CD4-positive, alpha-beta memory T cell (primary cell): ENCODE data around the gene CENPS. TPM values are rescaled to one million over a fixed set of nuclear protein-coding genes. Genes with fewer than 3 reads are reported as not detected.

ENCODE experiments used
- CTCF ChIA-PET: fragments of 350-600 bp; sonication (Branson Sonifier 250); formaldehyde crosslinking; loops from one replicate; lab custom pipeline; 2021; ENCODE audit warnings: inconsistent platforms; ENCODE audit not compliant: partially characterized antibody; lab: Charles Lee
- POLR2A ChIA-PET: fragments of 350-600 bp; sonication (Branson Sonifier 250); formaldehyde crosslinking; loops from one replicate; lab custom pipeline; 2021; ENCODE audit not compliant: partially characterized antibody; lab: Charles Lee
- DNase-seq, 5 donors: peaks; one replicate each; pipeline versions ENCODE4 v3.0.0 to v3.0.0-alpha.2; 2020 to 2022; ENCODE audit warnings: mixed read lengths in 1 of 5
- H3K27ac ChIP-seq: one replicate; pipeline ENCODE4 v1.7.0; 2013; ENCODE audit warnings: low read depth, low read length
- H3K27me3 ChIP-seq: 2 replicates; pipeline ENCODE4 v1.7.0; 2013; ENCODE audit warnings: mild to moderate bottlenecking, low read length, moderate library complexity; ENCODE audit not compliant: insufficient read depth
- H3K36me3 ChIP-seq: 2 replicates; pipeline ENCODE4 v1.7.0; 2013; ENCODE audit warnings: mild to moderate bottlenecking, low read length, moderate library complexity; ENCODE audit not compliant: insufficient read depth
- H3K4me1 ChIP-seq: 2 replicates; pipeline ENCODE4 v1.7.0; 2013; ENCODE audit warnings: mild to moderate bottlenecking, low read length, moderate library complexity; ENCODE audit not compliant: insufficient read depth
- H3K4me3 ChIP-seq, 2 donors: one replicate each; pipeline ENCODE4 v1.7.0; 2013; ENCODE audit warnings: low read length in 2 of 2, mild to moderate bottlenecking in 1 of 2
- H3K9me3 ChIP-seq, 2 donors: one replicate each; pipeline ENCODE4 v1.7.0; 2013; ENCODE audit warnings: low read length in 2 of 2, control low read depth in 1 of 2; ENCODE audit not compliant: control insufficient read depth in 1 of 2
- H3K27ac Mint-ChIP-seq, 7 donors: one replicate each; pipeline ENCODE4 v1.8.0; 2020 to 2021; ENCODE audit warnings: mixed read lengths in 7 of 7, mild to moderate bottlenecking in 6 of 7, inconsistent platforms in 3 of 7, moderate library complexity in 3 of 7
- H3K27me3 Mint-ChIP-seq, 2 donors: one replicate each; pipeline ENCODE4 v1.8.0; 2020 to 2021; ENCODE audit warnings: mixed read lengths in 2 of 2
- H3K36me3 Mint-ChIP-seq, 2 donors: one replicate each; pipeline ENCODE4 v1.8.0; 2020 to 2021; ENCODE audit warnings: mixed read lengths in 2 of 2, inconsistent platforms in 1 of 2, mild to moderate bottlenecking in 1 of 2
- H3K4me1 Mint-ChIP-seq, 4 donors: one replicate each; pipeline ENCODE4 v1.8.0; 2020 to 2021; ENCODE audit warnings: mixed read lengths in 4 of 4, mild to moderate bottlenecking in 1 of 4
- H3K4me3 Mint-ChIP-seq, 8 donors: one replicate each; pipeline ENCODE4 v1.8.0; 2020 to 2021; ENCODE audit warnings: mixed read lengths in 8 of 8, mild to moderate bottlenecking in 7 of 8, moderate library complexity in 6 of 8, inconsistent platforms in 3 of 8
- H3K9me3 Mint-ChIP-seq, 8 donors: one replicate each; pipeline ENCODE4 v1.8.0; 2020 to 2021; ENCODE audit warnings: mixed read lengths in 8 of 8, mild to moderate bottlenecking in 5 of 8, inconsistent platforms in 3 of 8, moderate library complexity in 1 of 8
- intact Hi-C: fragments of 100-400 bp; cut with micrococcal nuclease; formaldehyde crosslinking; loops from one replicate; pipeline ENCODE4 v1.15.1; 2023
- polyA plus RNA-seq, 2 donors: library from polyadenylated mRNA; unstranded; fragments of 300-500 nt; fragmentation: Illumina TruSeq; gene quantifications; one replicate each; pipeline ENCODE4 v1.2.3, GENCODE V29; 2021
- total RNA-seq, 2 experiments: library from RNA; stranded (reverse); gene quantifications; one replicate each; pipeline ENCODE4 v1.2.3, GENCODE V29; 2021

The CENPS gene
- total and polyA plus RNA-seq, 4 experiments from 2014 or later = 6.4 to 14.6 (median 7.5) TPM

DNA sequence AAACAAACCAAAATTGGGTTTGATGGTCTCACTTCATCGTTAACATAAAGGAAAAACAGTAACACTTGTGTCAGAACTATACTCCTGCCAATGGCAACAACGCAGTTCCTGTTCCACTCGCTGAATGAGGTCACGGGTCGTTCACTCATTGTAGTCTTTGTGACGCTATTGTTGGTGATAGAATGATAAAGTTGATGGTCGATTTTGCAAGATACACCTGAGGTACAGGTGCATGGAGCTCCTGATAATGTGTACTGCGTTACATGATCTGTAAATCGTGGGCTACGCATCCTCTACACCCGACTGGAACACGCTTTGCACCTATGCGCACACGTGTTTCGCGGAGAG lies 391 bp upstream of the CENPS start:
- H3K4me3 ChIP-seq = peak overlapping the region; percentile 63 to 96
- H3K4me1 ChIP-seq = peaks cover 30% of the 10 kb centered on the region
- intact Hi-C loops = loop anchor here (1.0 to 5.0 kb wide), 9 partner anchors 32 to 1212 kb away; partner anchors contain the start of genes DFFA, LZIC, NMNAT1 and UBE4B
- no peaks in the 10 kb centered on the region for H3K9me3 ChIP-seq
- peaks cover 13 to 37% (median 18%) of the 10 kb centered on the region in 4 donors for H3K4me1 Mint-ChIP-seq
- H3K27ac Mint-ChIP-seq = peak overlapping the region; percentile 43 to 98 (median 95)
- H3K36me3 ChIP-seq = no peaks in the 10 kb centered on the region
- peak in 1 of 5 donors; percentile 71 for DNase-seq
- POLR2A ChIA-PET = interaction anchor here (0.7 to 2.7 kb wide), 11 partner anchors 31 to 1478 kb away, joined by 3 to 18 read pairs (median 4); partner anchors contain the start of genes KIF1B, PEX14, PGD and TMEM201
- CTCF ChIA-PET = interaction anchor here (0.7 to 3.6 kb wide), 18 partner anchors 13 to 934 kb away, joined by 3 to 76 read pairs (median 4); partner anchors contain the start of genes KIF1B and PGD
- H3K27me3 ChIP-seq = no peaks in the 10 kb centered on the region
- peaks cover 0 to 4% (median 0%) of the 10 kb centered on the region in 8 donors for H3K9me3 Mint-ChIP-seq
- H3K4me3 Mint-ChIP-seq = peak overlapping the region; percentile 80 to 92 (median 91)
- peak overlapping the region; percentile 83 for H3K27ac ChIP-seq
- no peaks in the 10 kb centered on the region for H3K27me3 Mint-ChIP-seq
- H3K36me3 Mint-ChIP-seq = peaks cover 0 to 5% of the 10 kb centered on the region in 2 donors

DNA sequence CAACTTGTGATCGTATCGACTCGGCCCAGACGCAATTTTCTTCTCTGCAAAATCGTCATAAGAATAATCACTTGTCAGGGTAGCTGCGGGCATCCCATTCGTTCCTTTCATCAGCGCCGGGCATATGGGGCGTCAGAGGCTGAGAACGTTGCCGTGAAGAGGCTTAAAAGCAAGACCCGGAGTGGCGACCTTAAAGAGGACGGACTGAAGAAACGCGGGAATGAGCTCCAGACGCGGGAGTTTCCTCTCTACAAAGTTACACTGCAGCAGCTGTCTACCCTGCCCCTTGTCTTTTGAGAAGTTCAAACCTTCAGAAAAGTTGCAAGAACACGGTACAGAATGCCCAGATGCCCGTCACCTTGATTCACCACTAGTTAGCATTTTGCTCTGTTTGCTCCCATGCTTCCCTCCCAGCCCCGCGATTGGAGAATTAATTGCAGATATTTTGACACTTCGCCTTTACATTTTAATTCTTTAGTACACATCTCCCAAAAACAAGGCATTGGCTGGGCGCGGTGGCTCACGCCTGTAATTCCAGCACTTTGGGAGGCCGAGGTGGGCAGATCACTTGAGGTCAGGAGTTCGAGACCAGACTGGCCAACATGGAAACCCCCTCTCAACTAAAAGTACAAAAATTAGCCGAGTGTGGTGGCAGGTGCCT lies 967 bp downstream of the CENPS start:
- Mint-ChIP-seq H3K4me1 (peaks cover 13 to 37% (median 18%) of the 10 kb centered on the region in 4 donors), H3K4me3 (peak overlapping the region; percentile 83 to 92 (median 91)), H3K36me3 (peaks cover 0 to 5% of the 10 kb centered on the region in 2 donors), H3K27ac (peak overlapping the region; percentile 93 to 98 (median 95)), H3K27me3 (no peaks in the 10 kb centered on the region), H3K9me3 (peaks cover 0 to 4% (median 0%) of the 10 kb centered on the region in 8 donors)
- intact Hi-C loops = loop anchor here (2.0 to 5.0 kb wide), 2 partner anchors 436 to 1211 kb away; no protein-coding TSS in a partner anchor
- Histone ChIP-seq H3K4me3 (peak overlapping the region; percentile 63 to 96), H3K36me3 (no peaks in the 10 kb centered on the region), H3K4me1 (peaks cover 30% of the 10 kb centered on the region), H3K27me3 (no peaks in the 10 kb centered on the region), H3K9me3 (no peaks in the 10 kb centered on the region), H3K27ac (peak overlapping the region; percentile 83)
- CTCF ChIA-PET = interaction anchor here (1.0 to 3.6 kb wide), 5 partner anchors 14 to 221 kb away, joined by 3 to 76 read pairs (median 4); partner anchors contain the start of gene KIF1B
- POLR2A ChIA-PET = interaction anchor here (1.0 to 2.7 kb wide), 4 partner anchors 63 to 488 kb away, joined by 3 to 18 read pairs (median 6); partner anchors contain the start of genes LZIC and NMNAT1
- DNase-seq = peak in 3 of 5 donors; percentile 8 to 46 (median 8)

DNA sequence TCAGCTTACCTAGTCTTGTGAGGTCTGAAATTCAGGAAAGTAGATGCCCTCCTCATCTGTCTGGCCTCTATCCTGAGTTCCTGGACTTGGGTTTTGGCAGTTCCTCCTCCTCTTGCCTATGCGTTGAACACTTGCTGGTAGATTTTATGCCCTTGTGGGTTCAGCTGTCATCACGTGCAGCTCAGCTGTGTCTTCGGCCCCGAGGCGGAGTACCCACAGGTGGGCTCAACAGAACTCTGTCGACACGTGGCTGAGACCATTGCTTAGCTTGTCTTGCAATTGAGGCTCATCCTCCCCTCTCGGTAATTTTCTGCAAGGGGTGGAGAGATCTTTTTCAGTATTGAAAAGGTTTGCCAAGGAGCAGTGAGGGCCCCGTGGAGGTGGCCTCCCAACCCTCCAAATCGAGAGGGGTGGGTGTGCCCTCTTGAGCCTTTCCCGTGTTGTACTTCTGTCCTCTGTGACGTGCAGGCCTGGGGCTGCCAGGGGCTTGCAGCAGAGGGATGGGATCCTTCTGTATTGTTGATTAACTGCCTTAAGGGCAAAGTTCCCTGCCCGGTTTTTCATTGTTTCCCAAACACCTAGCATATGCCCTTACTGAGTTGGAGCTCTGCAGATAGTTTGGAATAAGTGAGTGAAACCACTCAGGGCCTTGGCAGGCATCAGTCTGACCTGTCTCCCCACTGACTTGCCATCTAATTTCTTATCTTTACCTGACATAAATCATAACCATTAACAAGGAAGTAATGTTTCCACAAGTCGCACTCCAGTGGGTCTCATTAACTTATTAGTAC lies 2.9 kb downstream of the CENPS start:
- Mint-ChIP-seq H3K36me3 (peaks cover 0 to 5% of the 10 kb centered on the region in 2 donors), H3K27me3 (no peaks in the 10 kb centered on the region), H3K27ac (peak overlapping the region in 2 of 7 donors; percentile 35 to 47), H3K4me3 (peak overlapping the region in 2 of 8 donors; percentile 10 to 28), H3K9me3 (peaks cover 0 to 4% (median 0%) of the 10 kb centered on the region in 8 donors), H3K4me1 (peaks cover 10 to 33% (median 17%) of the 10 kb centered on the region in 4 donors)
- intact Hi-C loops = loop anchor here (5.0 kb wide), 1 partner anchor 1209 kb away; no protein-coding TSS in a partner anchor
- CTCF ChIA-PET = interaction anchor here (0.6 kb wide), 1 partner anchor 280 kb away, joined by 3 read pairs; no protein-coding TSS in a partner anchor
- H3K27me3 ChIP-seq = no peaks in the 10 kb centered on the region
- no peaks in the 10 kb centered on the region for H3K36me3 ChIP-seq
- no peak overlapping the region for H3K27ac ChIP-seq
- no peak overlapping the region for H3K4me3 ChIP-seq
- DNase-seq = no peak
- no peaks in the 10 kb centered on the region for H3K9me3 ChIP-seq
- peaks cover 26% of the 10 kb centered on the region for H3K4me1 ChIP-seq
- POLR2A ChIA-PET = no interaction called here

DNA sequence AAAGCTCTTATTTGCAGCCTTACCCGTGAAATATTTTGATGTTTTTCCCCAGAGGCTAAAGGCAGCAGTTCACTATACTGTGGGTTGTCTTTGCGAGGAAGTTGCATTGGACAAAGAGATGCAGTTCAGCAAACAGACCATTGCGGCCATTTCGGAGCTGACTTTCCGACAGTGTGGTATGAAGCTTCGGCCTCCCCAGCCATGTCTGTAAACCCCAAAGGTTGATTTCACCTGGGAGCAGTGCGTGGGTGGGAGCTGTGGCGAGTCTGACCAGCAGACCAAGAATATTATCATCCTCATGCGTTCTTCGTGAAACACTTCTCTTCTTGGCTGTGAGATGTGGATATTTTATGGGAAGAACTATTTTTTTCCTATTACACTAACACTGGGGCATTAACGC lies 3.6 kb downstream of the CENPS start:
- Histone ChIP-seq H3K36me3 (no peaks in the 10 kb centered on the region), H3K4me3 (no peak overlapping the region), H3K4me1 (peaks cover 23% of the 10 kb centered on the region), H3K27ac (no peak overlapping the region), H3K9me3 (no peaks in the 10 kb centered on the region), H3K27me3 (no peaks in the 10 kb centered on the region)
- Mint-ChIP-seq H3K36me3 (peaks cover 0 to 5% of the 10 kb centered on the region in 2 donors), H3K9me3 (peaks cover 0 to 4% (median 0%) of the 10 kb centered on the region in 8 donors), H3K27me3 (no peaks in the 10 kb centered on the region), H3K4me1 (peaks cover 10 to 28% (median 17%) of the 10 kb centered on the region in 4 donors), H3K4me3 (peak overlapping the region in 1 of 8 donors; percentile 25), H3K27ac (peak overlapping the region in 2 of 7 donors; percentile 35 to 47)
- intact Hi-C loops = loop anchor here (5.0 kb wide), 1 partner anchor 1209 kb away; no protein-coding TSS in a partner anchor
- no peak for DNase-seq
- ChIA-PET POLR2A (no interaction called here), CTCF (interaction anchor here (0.6 kb wide), 1 partner anchor 280 kb away, joined by 3 read pairs; no protein-coding TSS in a partner anchor)

DNA sequence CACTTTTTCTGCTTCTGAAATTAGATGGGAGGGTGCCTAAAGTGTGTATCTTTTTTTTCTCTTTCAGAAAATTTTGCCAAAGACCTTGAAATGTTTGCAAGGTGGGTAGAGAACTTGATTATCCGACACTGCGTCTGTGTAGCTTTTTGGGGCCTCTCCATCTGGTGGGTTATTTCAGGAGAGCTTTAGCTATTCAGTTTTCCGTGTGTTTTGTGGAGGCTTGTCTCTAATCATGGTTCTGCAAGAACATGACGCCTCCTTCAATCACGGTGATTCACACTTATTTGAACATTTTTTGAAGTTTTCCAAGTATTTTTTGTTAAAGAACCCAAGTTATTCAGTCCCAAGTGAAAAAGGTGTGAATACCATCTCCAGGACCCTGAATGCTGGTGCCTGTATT lies 4.4 kb downstream of the CENPS start:
- Mint-ChIP-seq H3K27me3 (no peaks in the 10 kb centered on the region), H3K4me3 (no peak overlapping the region), H3K4me1 (peaks cover 10 to 23% (median 16%) of the 10 kb centered on the region in 4 donors), H3K27ac (no peak overlapping the region), H3K9me3 (peaks cover 0 to 4% (median 0%) of the 10 kb centered on the region in 8 donors), H3K36me3 (peaks cover 0 to 5% of the 10 kb centered on the region in 2 donors)
- no peak overlapping the region for H3K4me3 ChIP-seq
- no peaks in the 10 kb centered on the region for H3K27me3 ChIP-seq
- ChIA-PET CTCF (interaction anchor here (3.0 kb wide), 1 partner anchor 60 kb away, joined by 9 read pairs; no protein-coding TSS in a partner anchor), POLR2A (no interaction called here)
- no peaks in the 10 kb centered on the region for H3K36me3 ChIP-seq
- H3K9me3 ChIP-seq = no peaks in the 10 kb centered on the region
- H3K4me1 ChIP-seq = peaks cover 16% of the 10 kb centered on the region
- DNase-seq = no peak
- intact Hi-C loops = loop anchor here (5.0 kb wide), 1 partner anchor 1208 kb away; no protein-coding TSS in a partner anchor
- no peak overlapping the region for H3K27ac ChIP-seq

DNA sequence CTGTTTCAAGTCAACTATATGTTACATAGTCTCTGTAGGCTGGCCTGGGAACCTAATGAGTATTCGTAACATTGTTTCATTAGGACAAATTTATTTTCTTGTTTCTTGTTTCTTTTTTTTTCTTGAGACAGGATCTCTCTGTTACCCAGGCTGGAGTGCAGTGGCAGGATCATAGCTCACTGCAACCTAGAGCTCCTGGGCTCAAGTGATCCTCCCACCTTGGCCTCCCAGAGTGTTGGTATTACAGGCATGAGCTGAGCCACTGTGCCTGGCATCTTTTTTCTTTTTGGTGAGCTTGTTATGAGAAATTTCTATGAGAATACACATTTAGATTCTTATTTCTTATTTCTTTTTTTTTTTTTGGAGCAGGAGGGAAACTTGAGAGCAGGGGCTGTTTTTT lies 6.8 kb downstream of the CENPS start:
- peaks cover 0 to 4% (median 1%) of the 10 kb centered on the region in 4 donors for H3K4me1 Mint-ChIP-seq
- ChIA-PET CTCF (interaction anchor here (0.8 to 3.0 kb wide), 4 partner anchors 17 to 227 kb away, joined by 3 to 9 read pairs (median 4); no protein-coding TSS in a partner anchor), POLR2A (interaction anchor here (1.1 kb wide), 1 partner anchor 66 kb away, joined by 3 read pairs; no protein-coding TSS in a partner anchor)
- peak overlapping the region in 1 of 7 donors; percentile 35 for H3K27ac Mint-ChIP-seq
- intact Hi-C loops = no loop called here
- Histone ChIP-seq H3K36me3 (peaks cover 5% of the 10 kb centered on the region), H3K4me1 (no peaks in the 10 kb centered on the region), H3K4me3 (no peak overlapping the region), H3K27me3 (no peaks in the 10 kb centered on the region), H3K27ac (no peak overlapping the region), H3K9me3 (no peaks in the 10 kb centered on the region)
- H3K36me3 Mint-ChIP-seq = peaks cover 0 to 1% of the 10 kb centered on the region in 2 donors
- DNase-seq = no peak
- no peaks in the 10 kb centered on the region for H3K27me3 Mint-ChIP-seq
- no peak overlapping the region for H3K4me3 Mint-ChIP-seq
- no peaks in the 10 kb centered on the region for H3K9me3 Mint-ChIP-seq
